ENCODE data around the gene ZBTB5. TPM values are rescaled to one million over a fixed set of nuclear protein-coding genes. Genes with fewer than 3 reads are reported as not detected.

Gene ZBTB5
- total RNA-seq, 1 experiment from 2014 or later = 5.8 TPM

- H3K4me3 ChIP-seq (ENCODE audit: low read length) = no peak overlapping the region
- H3F3A ChIP-seq (ENCODE audit: low read length, unreplicated experiment) = no peaks in the 10 kb centered on the region
- BruUV-seq (replicated peaks) = no TSS peak
- DNase-seq (no peak), ATAC-seq (peak; percentile 40; the same call in 1 of the 2 replicates)
- no peaks in the 10 kb centered on the region for H3K27me3 ChIP-seq (ENCODE audit: low read length)
- no peak for TF ChIP-seq CTCF (conservative IDR thresholded peaks at IDR 0.05; ENCODE audit: low read depth, low read length)
- TF ChIP-seq EZH2phosphoT487 (IDR thresholded peaks at IDR 0.05; ENCODE audit: borderline replicate concordance, low read length) = no peak
- TF ChIP-seq EZH2 (IDR thresholded peaks at IDR 0.05; ENCODE audit: low read length, unreplicated experiment) = no peak
- ChIA-PET POLR2A (ENCODE audit: unreplicated experiment) (no interaction called here), CTCF (no interaction called here)
- no peak overlapping the region for H3K27ac ChIP-seq (ENCODE audit: low read length)
- peaks cover 8% of the 10 kb centered on the region; the same call in 1 of the 2 replicates for H3K4me1 ChIP-seq (ENCODE audit: insufficient read depth, low read length)
- no peak overlapping the region for H3K4me2 ChIP-seq (ENCODE audit: low read length)
- no peak overlapping the region for H3K9ac ChIP-seq (ENCODE audit: low read length)
- H2AFZ ChIP-seq (ENCODE audit: low read length) = no peak overlapping the region
- peaks cover 19% of the 10 kb centered on the region for H3K36me3 ChIP-seq (ENCODE audit: low read depth, low read length)
- H3K79me2 ChIP-seq (ENCODE audit: low read length) = peaks cover 44% of the 10 kb centered on the region
- no peaks in the 10 kb centered on the region for H3K9me3 ChIP-seq (ENCODE audit: low read length)
- intact Hi-C loops (cut with micrococcal nuclease) = no loop called here
- no peaks in the 10 kb centered on the region for H3K9me2 ChIP-seq (replicated peaks; ENCODE audit: low read length)
- 0 out of 2 replicates have a peak, but pooled peaks cover 4% of the 10 kb centered on the region for H4K20me1 ChIP-seq (ENCODE audit: low read length)
Observed at GRCh38 chr9:37444890-37445289, 20.4 kb downstream of the ZBTB5 start.

GRCh38 chr9:37443566-37443965 lies 21.7 kb downstream of the ZBTB5 start:
- H3K27ac ChIP-seq (ENCODE audit: low read length) = no peak overlapping the region
- no TSS peak for BruUV-seq (replicated peaks)
- no peaks in the 10 kb centered on the region for H3K9me3 ChIP-seq (ENCODE audit: low read length)
- TF ChIP-seq EZH2 (IDR thresholded peaks at IDR 0.05; ENCODE audit: low read length, unreplicated experiment) (no peak), CTCF (conservative IDR thresholded peaks at IDR 0.05; ENCODE audit: low read depth, low read length) (no peak), EZH2phosphoT487 (IDR thresholded peaks at IDR 0.05; ENCODE audit: borderline replicate concordance, low read length) (no peak)
- H3K4me2 ChIP-seq (ENCODE audit: low read length) = no peak overlapping the region
- H2AFZ ChIP-seq (ENCODE audit: low read length) = no peak overlapping the region
- intact Hi-C loops (cut with micrococcal nuclease) = no loop called here
- H3K9ac ChIP-seq (ENCODE audit: low read length) = no peak overlapping the region
- ChIA-PET CTCF (no interaction called here), POLR2A (ENCODE audit: unreplicated experiment) (no interaction called here)
- H3K27me3 ChIP-seq (ENCODE audit: low read length) = no peaks in the 10 kb centered on the region
- DNase-seq (no peak), ATAC-seq (no peak)
- H3K9me2 ChIP-seq (replicated peaks; ENCODE audit: low read length) = no peaks in the 10 kb centered on the region
- H3K4me1 ChIP-seq (ENCODE audit: insufficient read depth, low read length) = peaks cover 8% of the 10 kb centered on the region; the same call in 1 of the 2 replicates
- 0 out of 2 replicates have a peak, but pooled peaks cover 4% of the 10 kb centered on the region for H4K20me1 ChIP-seq (ENCODE audit: low read length)
- no peak overlapping the region for H3K4me3 ChIP-seq (ENCODE audit: low read length)
- H3K79me2 ChIP-seq (ENCODE audit: low read length) = peaks cover 36% of the 10 kb centered on the region
- no peaks in the 10 kb centered on the region for H3F3A ChIP-seq (ENCODE audit: low read length, unreplicated experiment)
- H3K36me3 ChIP-seq (ENCODE audit: low read depth, low read length) = peaks cover 32% of the 10 kb centered on the region

GRCh38 chr9:37442556-37442955 lies 22.7 kb downstream of the ZBTB5 start:
- no peak overlapping the region for H3K27ac ChIP-seq (ENCODE audit: low read length)
- ChIA-PET CTCF (no interaction called here), POLR2A (ENCODE audit: unreplicated experiment) (no interaction called here)
- H3K79me2 ChIP-seq (ENCODE audit: low read length) = peaks cover 33% of the 10 kb centered on the region
- TF ChIP-seq CTCF (conservative IDR thresholded peaks at IDR 0.05; ENCODE audit: low read depth, low read length) = no peak
- no peak for TF ChIP-seq EZH2 (IDR thresholded peaks at IDR 0.05; ENCODE audit: low read length, unreplicated experiment)
- no peak for TF ChIP-seq EZH2phosphoT487 (IDR thresholded peaks at IDR 0.05; ENCODE audit: borderline replicate concordance, low read length)
- DNase-seq = no peak
- H4K20me1 ChIP-seq (ENCODE audit: low read length) = 0 out of 2 replicates have a peak, but pooled peaks cover 4% of the 10 kb centered on the region
- no peak overlapping the region for H3K4me3 ChIP-seq (ENCODE audit: low read length)
- H3K4me1 ChIP-seq (ENCODE audit: insufficient read depth, low read length) = peaks cover 8% of the 10 kb centered on the region; the same call in 1 of the 2 replicates
- H3K4me2 ChIP-seq (ENCODE audit: low read length) = no peak overlapping the region
- no peaks in the 10 kb centered on the region for H3K9me2 ChIP-seq (replicated peaks; ENCODE audit: low read length)
- no peaks in the 10 kb centered on the region for H3K9me3 ChIP-seq (ENCODE audit: low read length)
- H3F3A ChIP-seq (ENCODE audit: low read length, unreplicated experiment) = no peaks in the 10 kb centered on the region
- H2AFZ ChIP-seq (ENCODE audit: low read length) = no peak overlapping the region
- ATAC-seq = no peak
- BruUV-seq (replicated peaks) = no TSS peak
- H3K36me3 ChIP-seq (ENCODE audit: low read depth, low read length) = peaks cover 31% of the 10 kb centered on the region
- H3K27me3 ChIP-seq (ENCODE audit: low read length) = no peaks in the 10 kb centered on the region
- no peak overlapping the region for H3K9ac ChIP-seq (ENCODE audit: low read length)
- intact Hi-C loops (cut with micrococcal nuclease) = no loop called here

All from PC-3 (cell line).